SK-N-MC (cell line): Measurements from ENCODE around the gene ARID4B.

Experiments
- EZH2 ChIP-seq: fragments of 200-600 bp; sonication (generic); IDR thresholded peaks from one replicate; pipeline ENCODE4 v1.6.1; 2017; ENCODE audit warnings: antibody characterized with exemption
- FOXP2 ChIP-seq: optimal IDR thresholded peaks from 2 replicates; pipeline ENCODE3; 2011; ENCODE audit warnings: mild to moderate bottlenecking, moderate library complexity; ENCODE audit not compliant: insufficient read depth; ENCODE audit errors: extremely low read length, control extremely low read depth
- POLR2AphosphoS5 ChIP-seq: IDR thresholded peaks from 2 replicates; pipeline ENCODE4 v1.6.1; 2012; ENCODE audit warnings: mild to moderate bottlenecking, low read depth, low read length, borderline replicate concordance

DNA sequence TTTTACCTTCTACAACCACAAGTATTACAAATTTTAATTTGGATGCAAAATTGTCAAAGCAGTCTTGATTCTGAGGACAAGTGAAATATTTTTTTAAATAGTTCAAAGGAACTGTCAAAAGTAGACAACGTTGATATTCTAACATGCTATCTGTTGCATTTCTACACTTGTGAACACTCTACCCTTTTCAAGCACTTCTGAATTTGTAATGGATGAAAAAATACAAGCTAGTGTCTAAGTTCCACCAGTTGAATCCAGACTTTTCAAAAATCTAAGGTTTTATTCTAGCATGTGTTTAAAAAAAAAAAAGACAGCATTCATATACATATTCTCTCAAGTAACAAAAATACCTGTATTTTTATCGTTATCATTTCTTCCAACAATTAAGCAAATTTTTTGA is 2.1 kb downstream of the ARID4B start:
- no peak for TF ChIP-seq POLR2AphosphoS5
- no peak for TF ChIP-seq EZH2
- no peak for TF ChIP-seq FOXP2
